GM12874 (cell line): ENCODE results near the gene METRNL.

ENCODE experiments used
- CTCF ChIP-seq: IDR thresholded peaks from 2 replicates; pipeline ENCODE4 v1.5.1; 2011; ENCODE audit warnings: low read depth, mild to moderate bottlenecking, control low read depth, low read length, moderate library complexity; ENCODE audit not compliant: insufficient read depth

Gene METRNL

GRCh38 chr17:83117583-83117982 is 38.2 kb downstream of the METRNL start:
- TF ChIP-seq CTCF: no peak

DNA sequence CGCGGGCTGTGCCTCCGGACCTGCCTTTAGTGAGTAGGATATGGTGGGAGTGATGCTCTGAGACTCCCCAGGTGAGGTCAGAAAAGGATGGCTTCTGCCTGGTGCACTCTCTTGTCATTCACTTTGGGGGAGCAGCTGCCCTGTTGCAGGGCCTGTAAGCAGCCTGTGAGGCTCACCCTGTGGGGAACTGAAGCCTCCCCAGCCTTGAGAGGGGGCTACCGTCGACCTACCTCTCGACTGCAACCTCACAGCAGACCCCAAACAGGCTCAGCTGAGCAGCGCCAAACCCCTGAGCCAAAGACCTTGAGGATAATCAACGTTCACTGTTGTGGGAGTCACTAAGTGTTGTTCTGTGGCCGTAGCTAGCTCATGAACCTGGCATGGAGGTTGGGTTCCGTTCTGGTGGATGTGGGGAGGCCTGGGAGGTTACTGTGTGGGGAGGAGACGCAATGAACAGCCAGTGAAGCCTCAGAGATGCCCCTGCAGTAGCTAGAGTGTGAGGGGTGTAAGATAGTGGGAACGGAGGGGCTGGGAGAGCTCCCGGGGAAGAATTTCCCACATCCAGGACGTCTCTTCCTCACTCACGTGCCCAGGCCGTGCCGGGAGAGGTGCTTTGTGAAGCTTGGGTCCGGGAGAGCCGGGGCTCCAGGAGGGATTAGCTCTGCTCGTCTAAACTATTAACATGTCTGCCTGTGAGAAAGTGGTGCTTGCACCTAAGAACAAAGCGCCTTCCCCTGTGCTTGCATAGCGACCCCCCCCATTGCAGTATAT is 38.8 kb downstream of the METRNL start:
- no peak for TF ChIP-seq CTCF

DNA sequence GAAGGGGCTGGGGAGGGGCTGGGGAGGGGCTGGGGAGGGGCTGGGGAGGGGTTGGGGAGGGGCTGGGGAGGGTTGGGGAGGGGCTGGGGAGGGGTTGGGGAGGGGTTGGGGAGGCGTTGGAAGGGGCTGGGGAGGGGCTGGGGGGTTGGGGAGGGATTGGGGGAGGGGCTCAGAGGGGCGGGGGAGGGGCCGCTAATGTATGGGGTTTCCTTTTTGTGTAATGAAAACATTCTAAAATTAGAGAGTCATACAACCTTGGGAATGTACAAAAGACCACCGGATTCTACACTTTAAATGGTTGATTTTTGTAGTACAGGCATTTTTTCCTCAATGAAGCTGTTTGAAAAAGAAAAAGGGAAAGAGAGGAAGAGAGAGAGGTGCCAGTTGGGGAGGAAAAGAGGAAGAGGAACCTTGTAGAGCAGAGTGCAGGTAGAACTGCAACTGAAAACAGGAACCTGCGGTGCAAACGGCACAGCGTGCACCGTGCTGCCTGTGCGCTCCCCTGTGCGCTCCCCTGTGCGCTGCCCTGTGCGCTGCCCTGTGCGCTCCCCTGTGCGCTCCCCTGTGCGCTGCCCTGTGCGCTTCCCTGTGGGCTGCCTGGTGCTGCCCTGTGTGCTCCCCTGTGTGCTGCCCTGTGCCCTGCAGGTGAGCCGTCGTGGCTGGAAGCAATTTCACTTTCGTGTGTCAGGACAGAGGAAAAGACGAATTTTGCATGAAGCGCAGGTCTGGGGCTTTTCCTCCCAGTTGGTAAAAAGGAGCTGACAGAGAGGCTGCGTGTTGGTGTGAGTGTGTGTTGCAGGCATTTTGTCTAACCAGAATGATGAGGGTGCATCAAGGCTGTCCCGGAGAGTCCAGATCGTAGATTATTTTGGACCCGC is 40.8 kb downstream of the METRNL start:
- TF ChIP-seq CTCF: no peak

DNA sequence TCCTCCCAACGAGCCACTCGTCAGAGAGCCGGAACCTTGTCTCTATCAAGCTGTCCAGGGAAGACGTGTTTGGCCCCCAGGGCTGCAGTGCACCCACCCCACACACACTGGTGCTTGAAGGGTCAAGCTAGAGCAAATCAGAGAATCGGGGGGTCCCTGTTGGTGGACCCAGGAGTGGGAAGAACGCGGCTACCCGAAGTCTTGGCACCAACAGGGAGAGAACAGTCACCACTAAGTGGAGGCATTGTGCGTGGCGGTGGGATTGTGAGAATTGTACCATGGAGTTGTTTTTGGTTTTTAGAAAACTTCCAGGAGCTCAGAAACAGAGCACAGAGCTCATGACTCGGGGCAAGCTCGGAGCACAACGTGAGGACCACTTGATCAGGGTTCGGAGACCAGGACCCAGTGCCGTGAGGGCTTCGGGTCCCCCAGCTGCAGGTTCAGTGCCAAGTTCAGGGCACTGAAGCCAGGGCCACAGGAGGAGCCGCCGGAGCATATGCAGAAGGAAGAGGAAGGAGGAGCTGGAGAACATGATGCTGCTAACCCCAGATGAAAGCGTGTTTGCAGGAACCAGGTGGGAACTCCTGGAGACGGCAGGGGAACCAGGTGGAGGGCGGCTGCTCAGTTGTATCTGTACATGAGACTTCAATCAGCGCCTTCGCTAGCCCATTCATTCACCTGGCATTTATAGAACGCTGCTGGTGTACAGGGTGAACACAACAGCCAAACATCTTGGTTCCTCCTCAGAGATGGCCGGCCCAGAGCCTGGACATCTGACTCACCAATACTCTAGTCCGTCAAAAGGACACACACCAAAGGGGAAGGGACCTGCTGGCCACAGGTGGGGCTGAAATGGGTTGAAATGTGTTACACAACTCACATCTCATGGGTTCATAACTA is 42.8 kb downstream of the METRNL start:
- no peak for TF ChIP-seq CTCF

- TF ChIP-seq CTCF: no peak
Measured at GRCh38 chr17:83122834-83123233, 43.4 kb downstream of the METRNL start.

DNA sequence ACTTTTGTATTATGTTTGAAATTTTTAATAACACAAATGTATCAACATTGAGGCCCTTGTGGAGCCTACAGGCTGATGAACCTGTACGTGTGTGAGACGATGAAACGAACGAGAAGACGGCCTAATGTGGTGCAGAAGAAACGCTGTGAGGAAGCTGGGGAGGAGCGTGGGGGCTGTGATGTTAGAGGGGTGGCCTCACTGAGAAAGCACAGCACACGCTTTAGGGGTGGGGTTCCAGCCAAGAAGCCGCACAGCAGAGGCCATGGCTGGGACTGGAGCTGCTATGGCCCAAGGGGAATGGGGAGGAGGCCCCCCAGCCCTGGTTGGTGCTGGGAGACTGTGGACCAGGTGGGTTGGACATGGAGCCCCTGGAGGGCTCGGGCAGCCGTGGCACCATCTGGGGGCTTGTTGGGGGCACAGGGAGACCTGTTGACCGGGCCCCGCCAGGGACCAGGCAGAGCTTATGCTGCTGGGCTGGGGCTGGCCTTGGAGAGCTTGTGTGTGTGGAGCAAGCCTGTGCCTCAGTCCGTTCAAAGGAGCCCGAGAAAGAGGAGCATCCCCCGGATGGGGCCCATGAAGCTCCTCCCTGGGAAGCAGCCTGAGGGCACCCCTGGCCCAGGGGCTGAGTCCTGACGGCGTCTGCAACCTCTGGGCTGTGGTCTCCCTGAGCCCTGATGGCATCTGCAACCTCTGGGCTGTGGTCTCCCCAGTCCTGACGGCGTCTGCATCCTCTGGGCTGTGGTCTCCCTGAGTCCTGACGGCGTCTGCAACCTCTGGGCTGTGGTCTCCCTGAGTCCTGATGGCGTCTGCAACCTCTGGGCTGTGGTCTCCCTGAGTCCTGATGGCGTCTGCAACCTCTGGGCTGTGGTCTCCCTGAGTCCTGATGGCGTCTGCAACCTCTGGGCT is 44.7 kb downstream of the METRNL start:
- TF ChIP-seq CTCF: no peak
